T-helper 17 cell (primary cell): ENCODE data around the gene TLR8. TPM values are rescaled to one million over a fixed set of nuclear protein-coding genes. Genes with fewer than 3 reads are reported as not detected.
A peak's percentile ranks its signal among the peaks of the same experiment; 100 is the strongest.

Experiments
- ATAC-seq: fragments of 150-1000 bp; cut with Tn5 transposase; 2 replicates; pipeline ENCODE4 v1.10.0; 2021; ENCODE audit warnings: mild to moderate bottlenecking, moderate library complexity
- DNase-seq, 3 donors: peaks; one replicate each; pipeline versions ENCODE4 v3.0.0 to v3.0.0-alpha.2; 2020 to 2021
- H3K9me3 ChIP-seq: one replicate; pipeline ENCODE4 v1.7.0; 2013; ENCODE audit warnings: low read length, mild to moderate bottlenecking; ENCODE audit not compliant: control insufficient read depth, poor library complexity, severe bottlenecking
- H3K27ac Mint-ChIP-seq: one replicate; pipeline ENCODE4 v1.8.0; 2022; ENCODE audit warnings: mild to moderate bottlenecking, moderate library complexity, mixed read lengths
- H3K27me3 Mint-ChIP-seq: one replicate; pipeline ENCODE4 v1.8.0; 2022; ENCODE audit warnings: mixed read lengths
- H3K36me3 Mint-ChIP-seq: one replicate; pipeline ENCODE4 v1.8.0; 2022; ENCODE audit warnings: low read depth, mixed read lengths
- H3K4me1 Mint-ChIP-seq: one replicate; pipeline ENCODE4 v1.8.0; 2022; ENCODE audit warnings: mild to moderate bottlenecking, mixed read lengths
- H3K4me3 Mint-ChIP-seq: one replicate; pipeline ENCODE4 v1.8.0; 2022; ENCODE audit warnings: mild to moderate bottlenecking, moderate library complexity, mixed read lengths
- total RNA-seq, 4 donors: library from RNA in 2 of 4; stranded (reverse) in 2 of 4; gene quantifications; one replicate each; pipeline ENCODE4 v1.2.3 and lab custom pipeline; 2022 to 2026

The TLR8 gene
- total RNA-seq, 2 donors from 2014 or later = 0.85 TPM; not detected in 1

DNA sequence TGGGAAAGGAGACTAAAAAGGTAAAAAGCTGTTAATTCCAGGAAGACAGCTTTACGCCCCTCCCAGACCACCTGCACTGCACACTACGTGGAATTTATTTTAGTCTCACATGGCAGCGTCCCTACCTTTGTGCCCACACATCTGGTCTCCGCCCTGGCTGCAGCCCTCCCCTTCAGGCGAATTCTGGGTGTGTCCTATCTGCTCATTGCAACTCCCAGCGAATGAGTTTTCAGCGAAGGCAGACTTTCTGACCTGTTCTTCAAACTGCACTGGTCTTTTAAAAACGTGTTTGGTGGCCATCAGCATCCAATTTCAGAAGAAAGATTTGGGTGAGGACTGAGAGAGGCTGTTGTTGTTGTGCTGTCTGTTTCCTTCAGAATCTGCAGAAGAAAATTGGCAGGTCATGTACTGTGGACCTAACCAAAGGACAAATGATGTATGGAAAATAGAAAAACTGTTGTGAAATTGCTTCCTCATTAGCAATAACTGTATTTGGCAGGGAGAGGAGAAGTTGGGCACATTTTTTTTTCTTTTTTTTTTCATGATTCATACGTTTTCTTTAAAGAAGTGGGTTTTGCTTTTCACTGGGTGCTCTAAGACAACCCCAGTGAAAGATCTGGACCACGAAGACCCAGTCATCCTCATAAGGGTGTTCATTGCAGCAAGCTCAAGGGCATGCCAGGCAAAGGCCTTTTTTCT, 4.2 kb downstream of the TLR8 start:
- no peak overlapping the region for H3K27ac Mint-ChIP-seq
- no peaks in the 10 kb centered on the region for H3K27me3 Mint-ChIP-seq
- no peak overlapping the region for H3K4me3 Mint-ChIP-seq
- H3K4me1 Mint-ChIP-seq = peaks cover 9% of the 10 kb centered on the region
- no peaks in the 10 kb centered on the region for H3K36me3 Mint-ChIP-seq
- ATAC-seq (no peak), DNase-seq (no peak)
- no peaks in the 10 kb centered on the region for H3K9me3 ChIP-seq

DNA sequence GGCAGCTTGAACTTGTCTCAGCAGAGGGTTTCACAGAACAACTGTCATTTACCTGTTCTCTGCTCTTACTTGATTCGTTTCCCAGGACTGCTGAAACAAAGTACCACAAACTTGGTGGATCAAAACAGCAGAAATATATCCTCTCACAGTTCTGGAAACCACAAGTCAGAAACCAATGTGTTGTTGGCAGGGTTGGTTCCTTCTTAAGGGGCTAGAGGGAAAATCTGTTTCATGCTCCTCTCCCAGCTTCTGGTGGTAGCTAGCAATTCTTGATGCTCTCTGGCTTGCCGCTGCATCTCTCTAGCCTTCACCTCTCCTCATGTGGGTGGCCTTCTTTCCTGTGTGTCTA, 4.7 kb downstream of the TLR8 start:
- no peaks in the 10 kb centered on the region for H3K36me3 Mint-ChIP-seq
- no peak overlapping the region for H3K4me3 Mint-ChIP-seq
- ATAC-seq (no peak), DNase-seq (no peak)
- H3K27me3 Mint-ChIP-seq = no peaks in the 10 kb centered on the region
- H3K4me1 Mint-ChIP-seq = peaks cover 9% of the 10 kb centered on the region
- H3K27ac Mint-ChIP-seq = no peak overlapping the region
- no peaks in the 10 kb centered on the region for H3K9me3 ChIP-seq

DNA sequence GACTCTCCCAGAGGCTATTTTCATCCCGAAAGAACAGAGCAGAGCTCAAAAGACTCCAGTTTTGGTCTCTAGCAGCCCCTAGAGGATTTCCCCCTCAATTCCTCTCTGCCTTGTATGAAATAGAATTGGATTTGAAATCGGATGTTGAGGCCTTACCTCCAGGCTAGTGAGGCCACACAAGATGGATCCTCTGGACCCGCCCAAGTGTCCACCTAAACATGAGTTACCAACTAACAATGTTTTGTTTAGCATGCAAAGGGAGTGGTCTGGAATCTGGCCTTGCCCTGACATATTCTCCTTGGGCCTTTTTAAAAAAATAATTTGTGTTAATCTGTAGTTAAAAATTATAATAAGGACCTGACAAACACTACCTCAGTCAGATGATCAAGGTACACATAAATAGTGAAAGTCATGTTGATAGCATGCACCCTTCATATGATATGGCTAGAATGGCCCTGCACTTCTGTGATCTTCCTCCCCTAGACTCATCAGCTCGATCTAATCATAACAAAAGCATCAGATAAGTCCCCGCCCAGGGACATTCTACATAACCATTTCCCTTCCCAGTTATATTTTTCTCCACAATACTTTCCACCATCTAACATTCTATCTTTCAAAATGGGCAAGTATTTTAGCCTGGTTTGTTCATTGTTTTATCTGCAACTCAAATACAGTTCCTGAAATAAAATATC, 6.5 kb downstream of the TLR8 start:
- no peak overlapping the region for H3K4me3 Mint-ChIP-seq
- no peaks in the 10 kb centered on the region for H3K27me3 Mint-ChIP-seq
- DNase-seq (no peak), ATAC-seq (no peak)
- no peaks in the 10 kb centered on the region for H3K9me3 ChIP-seq
- H3K36me3 Mint-ChIP-seq = no peaks in the 10 kb centered on the region
- H3K27ac Mint-ChIP-seq = no peak overlapping the region
- peaks cover 9% of the 10 kb centered on the region for H3K4me1 Mint-ChIP-seq

DNA sequence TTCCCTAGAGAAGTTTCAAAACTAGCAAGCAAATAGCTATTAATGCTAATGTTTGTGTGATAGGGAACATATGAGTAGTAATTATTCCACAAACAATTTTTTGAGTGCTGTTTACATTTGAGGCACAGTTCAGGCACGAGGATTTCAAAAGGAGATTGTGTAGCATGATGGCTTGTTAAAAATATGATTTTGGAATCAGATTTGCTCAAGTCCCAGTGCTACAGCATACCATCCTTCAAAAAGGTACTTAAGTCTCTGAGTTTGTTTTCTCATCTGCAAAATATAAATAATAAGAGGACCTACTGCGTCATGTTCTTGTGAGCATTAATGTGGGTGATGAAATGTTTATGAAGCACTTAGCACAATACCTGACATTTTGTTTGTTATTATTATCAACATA, 11.3 kb downstream of the TLR8 start:
- ATAC-seq (no peak), DNase-seq (no peak)
- peaks cover 8% of the 10 kb centered on the region for H3K4me1 Mint-ChIP-seq
- no peaks in the 10 kb centered on the region for H3K9me3 ChIP-seq
- H3K27me3 Mint-ChIP-seq = no peaks in the 10 kb centered on the region
- H3K4me3 Mint-ChIP-seq = no peak overlapping the region
- H3K36me3 Mint-ChIP-seq = no peaks in the 10 kb centered on the region
- no peak overlapping the region for H3K27ac Mint-ChIP-seq

DNA sequence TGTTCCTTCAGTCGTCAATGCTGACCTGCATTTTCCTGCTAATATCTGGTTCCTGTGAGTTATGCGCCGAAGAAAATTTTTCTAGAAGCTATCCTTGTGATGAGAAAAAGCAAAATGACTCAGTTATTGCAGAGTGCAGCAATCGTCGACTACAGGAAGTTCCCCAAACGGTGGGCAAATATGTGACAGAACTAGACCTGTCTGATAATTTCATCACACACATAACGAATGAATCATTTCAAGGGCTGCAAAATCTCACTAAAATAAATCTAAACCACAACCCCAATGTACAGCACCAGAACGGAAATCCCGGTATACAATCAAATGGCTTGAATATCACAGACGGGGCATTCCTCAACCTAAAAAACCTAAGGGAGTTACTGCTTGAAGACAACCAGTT, 12.6 kb downstream of the TLR8 start:
- no peaks in the 10 kb centered on the region for H3K36me3 Mint-ChIP-seq
- H3K4me1 Mint-ChIP-seq = peaks cover 8% of the 10 kb centered on the region
- H3K4me3 Mint-ChIP-seq = no peak overlapping the region
- no peaks in the 10 kb centered on the region for H3K27me3 Mint-ChIP-seq
- no peaks in the 10 kb centered on the region for H3K9me3 ChIP-seq
- peak; percentile 52 for ATAC-seq
- no peak for DNase-seq
- no peak overlapping the region for H3K27ac Mint-ChIP-seq

DNA sequence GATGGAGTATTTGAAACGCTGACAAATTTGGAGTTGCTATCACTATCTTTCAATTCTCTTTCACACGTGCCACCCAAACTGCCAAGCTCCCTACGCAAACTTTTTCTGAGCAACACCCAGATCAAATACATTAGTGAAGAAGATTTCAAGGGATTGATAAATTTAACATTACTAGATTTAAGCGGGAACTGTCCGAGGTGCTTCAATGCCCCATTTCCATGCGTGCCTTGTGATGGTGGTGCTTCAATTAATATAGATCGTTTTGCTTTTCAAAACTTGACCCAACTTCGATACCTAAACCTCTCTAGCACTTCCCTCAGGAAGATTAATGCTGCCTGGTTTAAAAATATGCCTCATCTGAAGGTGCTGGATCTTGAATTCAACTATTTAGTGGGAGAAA, 13.2 kb downstream of the TLR8 start:
- no peaks in the 10 kb centered on the region for H3K9me3 ChIP-seq
- ATAC-seq (no peak), DNase-seq (no peak)
- no peaks in the 10 kb centered on the region for H3K36me3 Mint-ChIP-seq
- no peak overlapping the region for H3K4me3 Mint-ChIP-seq
- no peaks in the 10 kb centered on the region for H3K27me3 Mint-ChIP-seq
- no peak overlapping the region for H3K27ac Mint-ChIP-seq
- peaks cover 8% of the 10 kb centered on the region for H3K4me1 Mint-ChIP-seq

DNA sequence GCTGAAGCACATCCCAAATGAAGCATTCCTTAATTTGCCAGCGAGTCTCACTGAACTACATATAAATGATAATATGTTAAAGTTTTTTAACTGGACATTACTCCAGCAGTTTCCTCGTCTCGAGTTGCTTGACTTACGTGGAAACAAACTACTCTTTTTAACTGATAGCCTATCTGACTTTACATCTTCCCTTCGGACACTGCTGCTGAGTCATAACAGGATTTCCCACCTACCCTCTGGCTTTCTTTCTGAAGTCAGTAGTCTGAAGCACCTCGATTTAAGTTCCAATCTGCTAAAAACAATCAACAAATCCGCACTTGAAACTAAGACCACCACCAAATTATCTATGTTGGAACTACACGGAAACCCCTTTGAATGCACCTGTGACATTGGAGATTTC, 14.6 kb downstream of the TLR8 start:
- H3K4me3 Mint-ChIP-seq = no peak overlapping the region
- ATAC-seq = peak; percentile 44
- no peaks in the 10 kb centered on the region for H3K27me3 Mint-ChIP-seq

DNA sequence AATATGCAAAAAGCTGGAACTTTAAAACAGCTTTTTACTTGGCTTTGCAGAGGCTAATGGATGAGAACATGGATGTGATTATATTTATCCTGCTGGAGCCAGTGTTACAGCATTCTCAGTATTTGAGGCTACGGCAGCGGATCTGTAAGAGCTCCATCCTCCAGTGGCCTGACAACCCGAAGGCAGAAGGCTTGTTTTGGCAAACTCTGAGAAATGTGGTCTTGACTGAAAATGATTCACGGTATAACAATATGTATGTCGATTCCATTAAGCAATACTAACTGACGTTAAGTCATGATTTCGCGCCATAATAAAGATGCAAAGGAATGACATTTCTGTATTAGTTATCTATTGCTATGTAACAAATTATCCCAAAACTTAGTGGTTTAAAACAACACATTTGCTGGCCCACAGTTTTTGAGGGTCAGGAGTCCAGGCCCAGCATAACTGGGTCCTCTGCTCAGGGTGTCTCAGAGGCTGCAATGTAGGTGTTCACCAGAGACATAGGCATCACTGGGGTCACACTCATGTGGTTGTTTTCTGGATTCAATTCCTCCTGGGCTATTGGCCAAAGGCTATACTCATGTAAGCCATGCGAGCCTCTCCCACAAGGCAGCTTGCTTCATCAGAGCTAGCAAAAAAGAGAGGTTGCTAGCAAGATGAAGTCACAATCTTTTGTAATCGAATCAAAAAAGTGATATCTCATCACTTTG, 15.6 kb downstream of the TLR8 start:
- no peaks in the 10 kb centered on the region for H3K27me3 Mint-ChIP-seq
- no peak overlapping the region for H3K27ac Mint-ChIP-seq
- no peaks in the 10 kb centered on the region for H3K9me3 ChIP-seq
- DNase-seq (no peak), ATAC-seq (no peak)
- H3K4me3 Mint-ChIP-seq = no peak overlapping the region
- H3K4me1 Mint-ChIP-seq = peaks cover 8% of the 10 kb centered on the region
- H3K36me3 Mint-ChIP-seq = no peaks in the 10 kb centered on the region

More for the DNA sequence above, 14.6 kb downstream of the TLR8 start:
- Mint-ChIP-seq H3K36me3 (no peaks in the 10 kb centered on the region), H3K4me1 (peaks cover 8% of the 10 kb centered on the region), H3K27ac (no peak overlapping the region)
- DNase-seq = no peak
- H3K9me3 ChIP-seq = no peaks in the 10 kb centered on the region

DNA sequence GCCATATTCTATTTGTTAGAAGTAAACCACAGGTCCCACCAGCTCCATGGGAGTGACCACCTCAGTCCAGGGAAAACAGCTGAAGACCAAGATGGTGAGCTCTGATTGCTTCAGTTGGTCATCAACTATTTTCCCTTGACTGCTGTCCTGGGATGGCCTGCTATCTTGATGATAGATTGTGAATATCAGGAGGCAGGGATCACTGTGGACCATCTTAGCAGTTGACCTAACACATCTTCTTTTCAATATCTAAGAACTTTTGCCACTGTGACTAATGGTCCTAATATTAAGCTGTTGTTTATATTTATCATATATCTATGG, 16.1 kb downstream of the TLR8 start:
- H3K36me3 Mint-ChIP-seq = no peaks in the 10 kb centered on the region
- no peaks in the 10 kb centered on the region for H3K9me3 ChIP-seq
- peaks cover 8% of the 10 kb centered on the region for H3K4me1 Mint-ChIP-seq
- no peak overlapping the region for H3K4me3 Mint-ChIP-seq
- H3K27me3 Mint-ChIP-seq = no peaks in the 10 kb centered on the region
- H3K27ac Mint-ChIP-seq = no peak overlapping the region
- no peak for ATAC-seq
- DNase-seq = no peak

DNA sequence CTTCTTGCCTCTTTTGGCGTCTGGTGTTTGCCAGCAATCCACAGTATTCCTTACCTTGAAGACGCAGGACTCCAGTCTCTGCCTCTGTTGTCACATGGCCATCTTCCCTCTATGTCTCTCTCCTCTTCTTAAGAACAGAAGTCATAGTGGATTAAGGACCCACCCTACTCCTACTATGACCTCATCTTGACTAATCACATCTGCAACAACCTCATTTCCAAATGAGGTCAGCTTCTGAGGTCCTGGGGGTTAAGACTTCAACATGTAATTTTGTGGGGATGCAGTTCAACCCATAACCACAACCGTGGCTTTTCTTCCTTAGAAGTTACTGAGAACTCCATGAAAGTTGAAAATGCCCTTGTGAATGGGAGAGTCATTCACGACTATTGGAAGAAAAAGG, 23.3 kb downstream of the TLR8 start:
- H3K9me3 ChIP-seq = no peaks in the 10 kb centered on the region
- Mint-ChIP-seq H3K4me1 (no peaks in the 10 kb centered on the region), H3K36me3 (no peaks in the 10 kb centered on the region), H3K27me3 (no peaks in the 10 kb centered on the region), H3K27ac (no peak overlapping the region), H3K4me3 (no peak overlapping the region)
- no peak for DNase-seq
- ATAC-seq = no peak

DNA sequence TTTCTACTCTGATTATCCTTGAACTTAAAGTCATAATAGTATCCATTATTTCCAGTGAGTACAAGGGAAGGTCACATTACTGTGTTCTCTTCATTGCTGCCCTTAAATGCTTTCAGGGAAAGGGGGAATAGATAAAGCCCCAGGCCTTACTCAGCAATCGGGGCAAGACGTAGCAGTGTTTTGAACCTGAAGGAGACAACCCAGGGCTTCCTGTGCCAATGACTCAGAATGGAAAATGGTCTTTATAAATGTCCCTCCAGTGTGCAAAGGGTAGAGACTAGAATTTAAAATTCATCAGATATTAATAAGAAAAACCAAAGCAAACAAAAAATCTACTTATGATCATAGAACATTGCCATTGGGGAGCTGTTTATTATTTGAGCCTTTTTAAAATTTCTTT, 23.7 kb downstream of the TLR8 start:
- no peaks in the 10 kb centered on the region for H3K9me3 ChIP-seq
- H3K4me1 Mint-ChIP-seq = no peaks in the 10 kb centered on the region
- ATAC-seq (no peak), DNase-seq (no peak)
- no peaks in the 10 kb centered on the region for H3K27me3 Mint-ChIP-seq
- H3K27ac Mint-ChIP-seq = no peak overlapping the region
- no peaks in the 10 kb centered on the region for H3K36me3 Mint-ChIP-seq
- no peak overlapping the region for H3K4me3 Mint-ChIP-seq

DNA sequence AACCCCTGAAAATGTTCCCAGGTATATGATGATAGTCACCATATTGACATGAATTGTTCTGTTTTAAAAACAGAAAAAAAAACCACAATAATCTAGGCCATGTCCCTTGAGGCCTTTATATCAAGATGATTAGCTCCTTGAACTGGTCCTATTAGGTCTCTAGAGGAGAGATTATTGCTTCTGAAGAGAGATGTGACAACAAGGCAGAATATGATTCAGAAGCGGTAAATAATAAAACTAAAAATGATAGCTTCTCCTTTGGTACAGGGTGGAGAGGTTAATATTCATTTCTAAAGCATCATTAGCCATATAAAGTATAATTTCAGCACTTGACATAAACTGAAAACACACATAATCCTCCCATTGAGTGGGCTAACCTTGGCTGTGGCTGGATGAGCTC, 25.8 kb downstream of the TLR8 start:
- ATAC-seq (no peak), DNase-seq (no peak)
- Mint-ChIP-seq H3K27me3 (no peaks in the 10 kb centered on the region), H3K4me1 (no peaks in the 10 kb centered on the region), H3K27ac (no peak overlapping the region), H3K4me3 (no peak overlapping the region), H3K36me3 (no peaks in the 10 kb centered on the region)
- H3K9me3 ChIP-seq = no peaks in the 10 kb centered on the region

DNA sequence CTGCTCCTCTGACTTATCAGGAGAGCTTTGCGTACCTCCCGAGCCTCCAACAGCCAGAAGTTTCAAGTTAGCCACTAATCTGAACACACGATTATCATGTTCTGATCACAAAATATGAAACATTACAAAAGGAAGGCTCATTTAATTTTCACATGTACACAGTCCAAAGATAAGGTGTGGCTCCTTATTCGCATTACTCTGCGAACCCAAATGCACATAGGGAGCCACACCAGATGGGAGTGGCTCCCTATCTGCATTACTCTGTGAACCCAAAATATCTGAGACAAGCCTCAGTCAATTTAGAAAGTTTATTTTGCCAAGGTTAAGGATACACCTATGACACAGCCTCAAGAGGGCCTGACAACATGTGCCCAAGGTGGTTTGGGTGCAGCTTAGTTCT, 28.4 kb downstream of the TLR8 start:
- no peak overlapping the region for H3K4me3 Mint-ChIP-seq
- no peaks in the 10 kb centered on the region for H3K27me3 Mint-ChIP-seq
- no peaks in the 10 kb centered on the region for H3K36me3 Mint-ChIP-seq
- no peaks in the 10 kb centered on the region for H3K4me1 Mint-ChIP-seq
- DNase-seq (no peak), ATAC-seq (no peak)
- H3K27ac Mint-ChIP-seq = no peak overlapping the region
- no peaks in the 10 kb centered on the region for H3K9me3 ChIP-seq

DNA sequence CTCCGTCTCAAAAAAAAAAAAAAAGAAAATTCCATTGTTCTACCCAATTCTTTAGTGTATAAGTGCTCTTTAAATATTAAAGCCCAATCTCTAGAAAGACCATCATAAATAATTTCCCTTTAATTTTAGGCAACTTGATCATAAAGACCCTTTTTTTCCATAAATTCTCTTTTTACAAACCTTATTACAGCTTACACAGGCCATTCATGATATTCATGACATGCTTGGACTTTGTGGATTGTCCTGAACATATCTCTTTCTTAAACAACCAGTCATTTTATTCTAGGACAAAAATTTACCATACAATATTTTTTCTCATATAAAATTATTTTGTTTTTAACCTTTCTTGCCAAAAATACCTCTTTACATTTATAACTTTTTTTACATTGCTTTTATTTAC, 30.5 kb downstream of the TLR8 start:
- ATAC-seq (no peak), DNase-seq (no peak)
- H3K4me1 Mint-ChIP-seq = no peaks in the 10 kb centered on the region
- H3K9me3 ChIP-seq = no peaks in the 10 kb centered on the region
- H3K27ac Mint-ChIP-seq = no peak overlapping the region
- no peak overlapping the region for H3K4me3 Mint-ChIP-seq
- no peaks in the 10 kb centered on the region for H3K36me3 Mint-ChIP-seq
- no peaks in the 10 kb centered on the region for H3K27me3 Mint-ChIP-seq
